GM18499 (cell line): ENCODE results near the gene GAREM1.

Experiments
- ATAC-seq: cut with Tn5 transposase; IDR thresholded peaks from one replicate; pipeline ENCODE4 v1.9.1; 2021; ENCODE audit warnings: moderate number of reproducible peaks; ENCODE audit not compliant: insufficient read depth, unreplicated experiment

Gene GAREM1

DNA sequence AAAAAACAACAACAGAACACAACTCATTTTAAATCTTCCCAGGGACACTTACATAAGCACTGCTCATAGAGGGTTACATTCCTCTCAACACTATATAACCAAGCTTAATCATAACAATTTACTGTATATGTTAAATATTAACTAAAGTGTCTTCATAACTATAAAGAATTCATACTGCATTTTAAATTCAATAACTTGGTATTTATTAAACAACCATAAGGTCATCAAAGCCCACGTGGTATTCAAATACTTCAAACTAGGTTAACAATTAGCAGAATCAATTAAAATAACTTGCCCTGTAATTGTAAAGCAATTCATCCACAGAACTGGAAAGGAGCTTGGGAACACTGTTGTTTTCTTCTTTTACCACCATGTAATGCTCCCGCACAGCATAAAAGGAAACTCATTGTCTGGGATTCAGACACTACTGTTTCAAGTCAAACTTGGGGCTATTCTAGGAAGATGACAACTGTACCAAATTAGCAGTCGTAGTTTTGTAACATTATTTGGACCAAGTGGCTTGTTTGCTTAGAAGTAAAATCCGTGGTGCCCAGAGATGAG lies 10.4 kb downstream of the GAREM1 start:
- ATAC-seq: no peak

DNA sequence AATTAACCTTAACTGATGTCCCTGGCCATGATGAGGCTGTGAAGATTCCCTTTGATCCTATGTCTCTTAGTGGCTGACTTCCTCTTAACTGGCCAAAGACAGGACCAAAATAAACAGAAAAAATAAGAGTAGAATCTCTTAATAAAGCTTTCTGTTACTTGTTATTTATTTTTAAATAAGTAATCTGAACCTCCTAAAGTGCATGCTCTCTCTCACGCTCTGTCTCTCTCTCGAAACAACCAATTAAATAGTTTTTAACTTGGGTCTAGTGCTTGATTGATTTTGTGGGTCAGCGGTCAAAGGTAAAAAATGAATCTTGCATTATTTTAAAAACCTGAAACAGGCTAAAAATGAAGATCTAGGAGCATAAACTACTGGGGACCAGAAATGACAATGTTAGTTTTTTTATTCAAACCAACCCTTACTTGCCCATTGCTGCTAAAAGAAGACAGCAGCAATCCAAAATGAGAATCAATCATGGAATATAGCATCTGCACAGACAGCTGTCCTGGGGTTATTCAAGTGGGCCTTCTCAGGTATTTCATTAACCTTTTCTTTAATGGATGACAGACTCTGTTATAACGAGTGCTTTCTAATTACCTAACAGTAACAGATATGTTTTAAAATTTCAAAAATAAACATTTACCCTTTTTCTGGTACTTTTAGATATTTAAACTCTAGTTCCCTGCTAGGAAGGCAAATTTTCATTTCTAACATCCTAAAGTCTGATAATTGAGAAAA lies 11.2 kb downstream of the GAREM1 start:
- no peak for ATAC-seq

DNA sequence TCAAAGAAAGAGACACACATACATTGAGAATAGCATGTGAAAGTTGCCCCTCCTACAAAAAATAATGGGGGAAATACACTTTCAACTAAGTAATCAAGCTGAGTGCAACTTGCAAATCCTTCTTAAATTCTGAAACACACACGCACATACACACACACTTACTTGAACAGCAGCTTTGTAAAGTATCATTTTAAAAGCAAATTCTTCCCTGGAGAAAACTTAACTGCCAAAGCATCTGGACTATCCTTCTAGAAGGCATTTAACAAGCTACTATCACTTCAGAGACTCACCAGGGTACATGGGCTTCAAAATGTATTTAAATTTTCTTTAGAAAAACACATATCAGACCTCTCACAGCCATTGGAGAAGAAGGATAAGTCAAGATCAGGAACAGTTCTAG lies 15.3 kb downstream of the GAREM1 start:
- ATAC-seq: no peak

DNA sequence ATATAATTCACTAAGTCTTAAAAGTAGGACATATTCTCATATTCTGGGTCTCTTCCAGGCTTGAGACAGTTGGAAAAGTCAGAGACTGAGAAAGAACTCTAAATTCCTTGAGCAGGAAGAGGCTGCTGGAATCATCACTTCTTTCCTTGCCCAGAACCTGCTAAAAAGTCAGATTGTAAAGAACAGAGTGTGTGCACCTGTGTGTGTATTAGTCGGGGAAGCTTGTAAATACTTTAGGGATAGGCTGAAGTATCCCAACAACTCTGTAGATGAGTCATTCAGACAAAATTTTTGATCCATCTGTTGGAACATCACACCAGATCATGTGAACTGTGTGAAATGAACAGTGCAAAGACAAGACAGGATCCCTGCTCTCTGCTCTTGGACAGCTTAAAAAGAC lies 16.1 kb downstream of the GAREM1 start:
- ATAC-seq: no peak

DNA sequence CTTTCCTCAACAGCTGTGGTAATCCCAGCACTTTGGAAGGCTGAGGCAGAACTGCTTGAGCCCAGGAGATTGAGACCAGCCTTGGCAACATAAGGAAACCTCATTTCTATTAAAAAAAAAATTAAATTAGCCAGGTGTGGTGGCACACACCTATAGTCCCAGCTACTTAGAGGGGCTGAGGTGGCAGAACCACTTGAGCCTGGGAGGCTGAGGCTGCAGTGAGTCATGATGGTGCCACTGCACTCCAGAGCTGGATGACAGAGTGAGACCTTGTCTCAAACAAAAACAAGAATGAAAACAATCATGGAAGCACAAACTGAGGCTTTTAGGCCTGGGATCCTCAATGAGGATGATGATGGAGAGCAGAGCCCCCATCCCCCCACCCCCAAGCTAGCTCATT lies 19.8 kb downstream of the GAREM1 start:
- no peak for ATAC-seq

DNA sequence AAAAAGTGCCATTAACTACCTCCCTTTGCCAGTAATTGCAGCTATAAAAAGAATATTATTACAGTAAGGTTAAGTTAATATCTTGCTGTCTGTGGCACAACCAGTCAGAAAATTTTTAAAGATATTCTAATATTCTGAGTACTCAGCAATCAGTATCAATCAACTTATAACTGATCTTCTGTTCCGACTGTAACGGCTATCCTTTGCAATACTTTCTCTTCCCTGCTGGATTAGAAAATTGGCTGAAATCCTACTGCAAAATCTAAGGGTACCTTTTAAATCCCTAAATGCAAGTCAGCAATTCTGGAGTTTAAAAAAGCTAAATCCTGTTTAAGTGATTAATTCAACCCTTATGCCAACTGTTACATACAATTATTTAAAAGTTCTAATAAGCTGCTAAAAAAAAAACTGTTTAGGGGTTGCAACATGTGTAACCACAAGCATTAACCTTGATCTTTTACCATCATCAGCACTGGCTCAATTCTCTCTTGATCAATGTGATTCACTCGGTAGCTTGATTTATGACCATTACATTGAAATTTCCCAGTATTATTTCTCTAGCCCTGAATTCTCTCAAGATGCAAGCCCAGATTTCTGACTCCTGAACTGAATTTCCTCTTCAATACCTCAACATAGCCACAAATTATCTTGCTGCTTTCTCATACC lies 20.5 kb downstream of the GAREM1 start:
- ATAC-seq: no peak

DNA sequence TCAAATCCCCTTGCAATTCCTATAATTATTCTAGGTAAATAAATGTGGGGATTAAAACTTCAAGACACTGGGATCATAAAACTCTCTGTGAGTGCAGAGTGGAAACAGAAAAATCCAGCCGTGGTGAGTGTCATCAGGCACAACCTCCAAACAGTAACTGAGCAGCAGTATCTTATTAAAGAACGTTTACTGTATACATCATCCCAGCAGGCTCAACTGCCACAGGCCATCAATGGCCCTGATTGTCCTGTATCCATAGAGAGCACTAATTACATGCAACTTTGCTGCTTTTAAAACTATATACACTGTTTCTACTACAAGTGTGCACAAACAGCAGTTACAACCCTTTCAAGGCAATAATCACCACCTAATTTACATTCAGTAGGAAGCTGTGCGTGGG lies 23.9 kb downstream of the GAREM1 start:
- ATAC-seq: no peak

DNA sequence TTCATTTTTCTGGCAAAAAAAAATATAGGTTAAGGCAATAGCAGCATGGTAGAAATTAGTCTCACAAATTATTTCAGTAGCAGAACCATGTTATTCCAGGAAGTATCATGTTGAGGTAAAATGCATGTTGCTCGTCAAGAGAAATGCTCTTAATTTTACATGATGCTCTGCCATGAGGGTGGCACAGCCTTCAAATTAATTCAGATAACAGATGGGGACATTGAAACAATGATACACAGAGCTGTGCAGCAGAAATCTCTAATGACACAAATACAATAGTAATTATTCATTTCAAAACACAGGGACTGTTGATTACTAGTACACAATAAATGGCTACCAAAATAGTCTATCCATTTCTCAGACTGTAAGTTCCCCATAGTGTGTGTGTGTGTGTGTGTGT lies 24.8 kb downstream of the GAREM1 start:
- no peak for ATAC-seq

DNA sequence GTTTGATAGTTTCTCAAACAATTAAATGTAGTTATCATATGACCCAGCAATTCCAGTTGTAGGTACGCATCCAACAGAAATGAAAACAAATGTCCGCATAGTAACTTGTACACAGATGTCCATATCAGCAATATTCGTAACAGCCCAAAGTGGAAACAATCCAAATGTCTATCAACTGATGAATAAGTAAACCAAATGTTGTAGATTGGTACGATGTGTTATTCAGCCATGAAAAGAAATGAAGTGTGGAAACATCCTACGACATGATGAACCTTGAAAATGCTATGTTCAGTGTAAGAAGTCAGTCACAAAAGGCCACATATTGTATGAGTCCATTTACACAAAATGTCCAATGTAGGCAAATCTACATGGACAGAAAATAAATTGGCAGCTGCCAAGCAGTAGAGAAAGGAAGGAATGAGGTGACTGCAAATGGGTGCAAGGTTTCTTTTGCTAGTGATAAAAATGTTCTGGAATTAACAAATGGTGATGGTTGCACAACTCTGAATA lies 26.9 kb downstream of the GAREM1 start:
- no peak for ATAC-seq

DNA sequence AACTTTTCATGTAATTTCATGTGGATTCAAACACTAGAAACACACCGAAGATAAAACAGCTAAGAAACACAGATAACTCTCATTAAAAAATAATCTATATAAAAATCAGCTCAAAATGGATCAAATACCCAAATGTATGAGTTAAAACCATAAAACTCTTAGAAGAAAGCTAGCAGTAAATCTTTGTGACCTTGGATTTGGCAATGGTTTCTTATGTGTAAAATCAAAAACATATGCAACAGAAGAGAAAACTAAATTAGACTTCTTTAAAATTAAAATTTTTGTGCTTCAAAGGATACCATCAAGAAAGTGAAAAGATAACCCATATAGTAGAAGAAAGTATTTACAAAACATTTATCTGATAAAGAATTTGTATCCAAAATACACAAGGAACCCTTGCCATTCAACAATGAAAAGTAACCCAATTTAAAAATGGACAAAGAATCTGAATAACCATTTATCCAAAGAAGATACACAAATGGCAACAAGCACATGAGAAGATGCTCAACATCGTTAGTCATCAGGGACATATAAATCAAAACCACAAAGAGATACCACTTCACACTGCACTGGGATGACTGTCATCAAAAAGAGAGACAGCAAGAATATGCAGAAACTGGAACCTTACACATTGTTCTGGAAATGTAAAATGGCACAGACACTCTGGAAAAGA lies 27.5 kb downstream of the GAREM1 start:
- no peak for ATAC-seq

DNA sequence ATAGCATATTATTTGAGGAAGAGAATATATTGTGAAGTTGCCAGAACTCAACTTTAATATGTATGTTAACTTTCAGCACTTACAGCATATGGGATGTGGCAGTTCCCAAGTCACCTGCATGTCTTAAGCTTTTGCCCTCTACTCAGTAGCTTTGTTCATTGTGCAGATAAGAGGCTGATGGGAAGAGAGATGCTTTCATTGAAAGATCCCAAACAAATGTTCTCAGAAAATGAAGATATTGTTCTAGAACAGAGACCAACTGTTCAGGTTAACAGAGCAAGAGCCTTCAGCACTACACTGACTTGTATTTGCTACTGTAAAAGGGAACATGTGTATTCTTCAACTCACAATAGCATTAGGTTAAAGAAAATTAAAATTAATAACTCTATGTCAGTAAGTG lies 28.1 kb downstream of the GAREM1 start:
- no peak for ATAC-seq

DNA sequence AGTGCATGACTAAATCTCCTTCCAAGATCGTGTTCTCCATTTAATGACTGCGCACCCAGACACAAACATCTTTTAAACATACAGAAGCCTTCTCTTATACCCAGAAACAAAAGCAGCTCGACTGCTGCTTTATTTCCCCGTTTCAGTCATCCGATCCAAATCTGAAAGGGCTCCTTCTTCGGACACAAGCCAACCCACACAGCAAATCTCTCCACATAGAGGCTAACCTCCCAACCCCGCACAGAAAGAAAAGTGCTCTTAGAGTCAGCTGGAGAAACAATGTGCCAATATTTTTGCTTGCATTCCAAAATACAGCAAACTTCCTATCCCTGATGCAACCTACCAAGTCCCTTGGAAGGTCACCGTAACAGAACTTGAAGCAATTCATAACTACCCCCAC lies 29.1 kb downstream of the GAREM1 start:
- no peak for ATAC-seq

DNA sequence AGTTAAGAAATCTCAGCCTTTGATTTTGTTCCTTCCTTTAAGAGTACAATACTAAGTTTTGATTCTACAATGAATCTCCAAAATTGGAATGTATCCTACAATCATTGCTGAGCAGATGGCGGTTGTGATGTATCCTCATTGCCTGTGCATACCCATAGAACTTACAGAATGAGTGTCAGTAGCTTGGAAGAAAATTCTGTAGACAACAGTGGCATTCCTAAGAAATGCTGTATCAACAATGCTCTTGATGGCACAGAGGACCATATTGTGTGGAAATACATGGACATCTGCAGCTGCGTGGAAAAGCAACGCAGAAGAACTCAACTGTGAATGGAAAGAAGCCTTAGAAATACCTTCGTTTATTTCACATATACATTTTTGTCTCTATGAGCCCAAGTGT lies 30.2 kb downstream of the GAREM1 start:
- ATAC-seq: no peak

DNA sequence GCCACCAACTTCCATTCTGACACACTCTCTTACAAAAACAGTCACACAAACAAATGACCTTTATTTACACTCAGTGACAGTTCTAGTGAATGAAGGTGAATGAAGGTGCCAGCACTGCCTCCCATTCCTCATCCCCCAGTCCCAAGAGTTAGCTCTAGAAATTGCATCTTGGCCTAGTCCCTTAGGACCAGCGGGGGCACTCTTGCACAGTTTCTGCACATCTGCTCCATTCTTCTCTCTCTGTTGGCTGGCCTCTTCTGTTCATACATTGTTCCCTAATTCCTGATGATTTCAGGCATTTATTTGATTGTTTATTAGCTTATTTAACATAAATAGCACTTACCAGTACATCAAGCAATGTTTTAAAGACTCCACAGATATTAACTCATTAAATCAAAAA lies 30.9 kb downstream of the GAREM1 start:
- no peak for ATAC-seq

DNA sequence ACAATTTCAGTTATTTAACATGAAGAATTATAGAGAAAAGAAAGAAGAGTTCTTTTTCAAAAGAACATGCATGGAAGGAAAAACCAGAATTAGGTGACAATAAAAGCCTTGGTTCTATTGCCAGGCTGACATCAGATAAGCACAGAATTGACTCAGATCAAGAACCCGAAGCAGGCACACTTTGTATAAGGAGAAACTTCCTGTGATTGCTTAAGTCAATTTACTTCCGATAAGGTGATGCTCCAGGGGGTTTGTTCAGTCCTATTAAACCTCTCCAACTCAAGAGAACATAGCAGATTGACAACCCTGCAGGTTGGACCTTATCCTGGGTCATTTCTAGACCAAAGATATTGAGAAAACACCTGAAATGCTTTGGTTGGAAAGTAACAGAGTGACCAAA lies 31.4 kb downstream of the GAREM1 start:
- no peak for ATAC-seq

DNA sequence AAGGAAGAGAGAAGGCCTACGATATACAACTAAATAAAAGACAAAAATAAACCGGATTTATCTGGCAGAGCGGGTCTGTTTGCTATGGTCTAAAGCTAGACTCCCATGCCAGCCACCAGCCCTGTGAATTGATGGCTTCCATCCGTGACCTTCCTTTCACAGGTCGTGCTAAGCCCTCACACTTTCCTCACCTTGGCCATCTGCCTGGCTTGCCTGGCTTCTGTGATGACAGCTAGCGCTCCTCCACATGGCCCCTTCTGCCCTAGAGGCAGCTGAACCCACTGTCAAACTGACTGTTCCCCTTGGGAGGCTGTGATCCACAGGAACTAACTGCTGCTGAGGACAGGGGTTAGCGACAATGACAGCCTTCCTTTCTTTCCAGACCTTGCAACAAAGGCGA lies 32.5 kb downstream of the GAREM1 start:
- no peak for ATAC-seq

DNA sequence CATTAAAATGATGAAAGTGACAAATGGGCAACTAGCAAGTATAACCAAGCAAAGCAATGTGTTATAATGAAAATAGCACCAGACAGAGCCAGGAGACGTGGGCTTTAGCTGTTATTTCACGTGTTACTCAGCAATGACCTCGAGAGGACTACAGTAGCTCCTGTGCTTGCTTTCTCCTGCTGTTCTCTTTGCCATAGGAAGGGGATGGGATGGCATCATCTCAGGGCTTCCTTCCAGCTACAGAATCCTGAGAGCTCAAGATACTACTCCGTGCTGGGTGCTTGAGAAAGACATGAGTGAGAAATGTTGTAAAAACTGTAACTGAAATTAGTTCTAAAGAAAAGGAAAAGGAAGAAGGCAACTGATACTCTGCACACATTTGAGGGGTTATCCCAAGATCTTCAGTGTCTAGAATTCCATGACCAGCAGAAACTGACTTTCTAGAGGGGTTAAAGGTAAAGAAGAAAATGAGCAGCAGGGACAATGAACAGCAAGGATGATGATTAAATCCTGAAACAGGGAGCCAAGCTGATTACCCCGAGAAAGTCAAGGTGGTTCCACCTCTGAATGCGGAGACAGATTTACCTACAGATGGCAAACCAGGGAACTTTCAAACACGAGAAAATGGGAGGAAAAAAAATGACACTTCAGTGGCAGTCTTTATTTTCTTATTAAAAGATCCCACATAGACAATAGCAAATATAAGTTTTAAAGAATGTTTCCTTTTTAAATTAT lies 33.4 kb downstream of the GAREM1 start:
- ATAC-seq: no peak

DNA sequence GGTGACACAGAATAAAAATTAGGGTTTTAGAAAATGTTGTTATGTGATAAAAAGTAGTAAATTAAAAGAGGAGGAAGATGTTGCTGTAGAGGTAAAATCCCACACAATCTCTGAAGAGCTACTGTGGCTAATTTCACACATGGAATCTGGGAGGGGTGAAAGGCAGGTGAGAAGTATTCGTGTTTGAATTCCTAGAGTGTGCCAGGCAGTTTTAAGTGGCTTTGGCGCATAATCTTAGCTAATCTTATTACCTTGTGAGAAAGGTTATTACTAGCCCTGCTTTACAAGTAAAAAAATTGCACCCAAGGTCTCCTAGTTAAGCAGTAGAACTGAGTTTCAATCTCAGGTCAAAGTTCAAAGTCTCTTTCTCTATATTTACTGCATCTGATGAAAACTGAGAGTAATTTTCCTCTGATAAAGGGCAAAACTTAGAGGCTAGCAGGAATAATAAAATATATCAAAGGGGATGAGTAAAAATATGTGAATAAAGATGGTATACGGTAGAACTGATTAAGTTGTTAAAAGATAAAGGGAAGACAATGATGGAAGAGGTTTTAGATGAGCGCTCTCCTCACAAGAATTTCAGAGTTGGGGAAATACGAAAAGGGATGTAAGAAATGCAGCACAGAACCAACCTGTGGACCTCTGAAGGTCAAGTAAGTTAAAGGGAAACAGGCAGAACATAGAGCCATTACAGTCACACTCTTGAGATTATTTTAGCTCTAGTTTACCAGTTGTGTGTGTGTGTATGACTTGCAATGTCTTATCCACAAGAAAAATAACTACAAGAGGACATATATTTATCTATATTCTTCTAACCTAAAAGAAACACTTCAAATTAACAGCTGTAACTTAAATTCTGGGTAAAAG lies 34.8 kb downstream of the GAREM1 start:
- no peak for ATAC-seq

DNA sequence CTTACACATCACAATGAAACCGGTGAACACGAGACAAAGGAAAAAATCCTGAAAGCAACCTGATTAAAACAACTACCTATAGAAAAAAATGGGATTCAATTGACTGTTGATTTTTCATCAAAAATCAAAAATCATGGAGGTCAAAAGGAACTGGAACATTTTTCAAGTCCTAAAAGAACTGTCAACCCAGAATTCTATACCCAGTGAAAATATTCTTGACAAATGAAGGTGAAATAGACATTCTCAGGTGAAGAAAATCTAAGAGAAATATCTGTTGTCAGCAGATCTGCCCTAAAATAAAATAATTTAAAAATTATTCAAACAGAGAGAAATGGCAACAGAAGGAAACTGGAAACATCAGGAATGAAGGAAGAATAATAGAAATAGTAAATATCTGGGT lies 38.9 kb downstream of the GAREM1 start:
- no peak for ATAC-seq

DNA sequence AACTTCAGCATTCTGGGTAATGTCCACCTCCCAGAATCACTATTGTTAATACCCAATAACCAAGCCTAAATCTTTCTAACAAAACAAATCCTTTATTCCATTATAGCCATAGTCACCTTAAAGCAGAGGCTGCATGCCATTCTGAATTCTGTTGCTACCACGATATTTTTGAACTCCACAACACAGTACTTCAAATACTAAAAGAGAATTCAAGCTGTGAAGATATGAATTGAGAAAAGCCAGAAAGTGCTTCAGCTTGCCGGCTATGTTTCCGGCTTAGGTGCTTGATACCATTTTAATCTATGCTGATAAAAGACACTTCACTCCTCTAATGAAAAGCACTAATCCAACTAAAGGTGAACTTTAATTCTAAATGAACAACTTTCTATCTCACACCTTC lies 41.3 kb downstream of the GAREM1 start:
- no peak for ATAC-seq
